H9 (cell line): ENCODE measurements around the gene HOXA9. TPM values are rescaled to one million over a fixed set of nuclear protein-coding genes. Genes with fewer than 3 reads are reported as not detected.

Source experiments
- DNase-seq: peaks from one replicate; pipeline ENCODE4 v3.0.0-alpha.2; 2017
- H2AFZ ChIP-seq: one replicate; pipeline ENCODE4 v1.6.1; 2013; ENCODE audit warnings: mild to moderate bottlenecking, low read length, control low read depth, moderate library complexity
- H2AK5ac ChIP-seq: 2 replicates; pipeline ENCODE4 v1.6.1; 2013; ENCODE audit warnings: low read length, control low read depth, mixed read lengths; ENCODE audit not compliant: insufficient read length
- H2BK120ac ChIP-seq: one replicate; pipeline ENCODE4 v1.6.1; 2013; ENCODE audit warnings: low read depth, mild to moderate bottlenecking, low read length, control low read depth, inconsistent platforms; ENCODE audit not compliant: poor library complexity, severe bottlenecking
- H2BK12ac ChIP-seq: 2 replicates; pipeline ENCODE4 v1.6.1; 2013; ENCODE audit warnings: low read length, control low read depth, mixed read lengths, low read depth; ENCODE audit not compliant: insufficient read length
- H2BK15ac ChIP-seq: 2 replicates; pipeline ENCODE4 v1.6.1; 2013; ENCODE audit warnings: low read depth, low read length, control low read depth
- H2BK20ac ChIP-seq: one replicate; pipeline ENCODE4 v1.6.1; 2013; ENCODE audit warnings: low read depth, mild to moderate bottlenecking, low read length, control low read depth, inconsistent platforms; ENCODE audit not compliant: poor library complexity, severe bottlenecking
- H2BK5ac ChIP-seq: 2 replicates; pipeline ENCODE4 v1.6.1; 2013; ENCODE audit warnings: low read length, control low read depth, mixed read lengths; ENCODE audit not compliant: insufficient read length
- H3K14ac ChIP-seq: 2 replicates; pipeline ENCODE4 v1.6.1; 2013; ENCODE audit warnings: low read length, control low read depth; ENCODE audit not compliant: insufficient read depth
- H3K18ac ChIP-seq: 2 replicates; pipeline ENCODE4 v1.6.1; 2013; ENCODE audit warnings: low read depth, mild to moderate bottlenecking, mixed read lengths, low read length, control low read depth; ENCODE audit not compliant: insufficient read length
- H3K23ac ChIP-seq: 2 replicates; pipeline ENCODE4 v1.6.1; 2013; ENCODE audit warnings: low read length, control low read depth, mixed read lengths, low read depth; ENCODE audit not compliant: insufficient read length
- H3K23me2 ChIP-seq: 2 replicates; pipeline ENCODE4 v1.6.1; 2013; ENCODE audit warnings: low read depth, mild to moderate bottlenecking, mixed read lengths, low read length, control low read depth; ENCODE audit not compliant: insufficient read length, poor library complexity, severe bottlenecking
- H3K27ac ChIP-seq: 2 replicates; pipeline ENCODE4 v1.5.1; 2013; ENCODE audit warnings: low read length, control low read depth, mixed read lengths, low read depth; ENCODE audit not compliant: insufficient read length
- H3K27me3 ChIP-seq: 2 replicates; pipeline ENCODE4 v1.6.1; 2013; ENCODE audit warnings: low read length, control low read depth, inconsistent platforms; ENCODE audit not compliant: insufficient read depth
- H3K4ac ChIP-seq: 2 replicates; pipeline ENCODE4 v1.6.1; 2013; ENCODE audit warnings: low read depth, mild to moderate bottlenecking, control low read depth, inconsistent platforms, low read length, moderate library complexity
- H3K4me1 ChIP-seq: 2 replicates; pipeline ENCODE4 v1.6.1; 2013; ENCODE audit warnings: low read length, control low read depth, inconsistent platforms; ENCODE audit not compliant: insufficient read depth
- H3K4me2 ChIP-seq: 2 replicates; pipeline ENCODE4 v1.6.1; 2013; ENCODE audit warnings: low read length, control low read depth, mixed read lengths; ENCODE audit not compliant: insufficient read length, insufficient read depth
- H3K56ac ChIP-seq: 2 replicates; pipeline ENCODE4 v1.6.1; 2013; ENCODE audit warnings: low read depth, mild to moderate bottlenecking, mixed read lengths, low read length, control low read depth; ENCODE audit not compliant: insufficient read length
- H3K79me1 ChIP-seq: 2 replicates; pipeline ENCODE4 v1.6.1; 2013; ENCODE audit warnings: low read depth, mild to moderate bottlenecking, moderate library complexity, low read length, control low read depth, inconsistent platforms; ENCODE audit not compliant: insufficient read depth, poor library complexity, severe bottlenecking
- H3K79me2 ChIP-seq: 2 replicates; pipeline ENCODE4 v1.6.1; 2013; ENCODE audit warnings: low read length, control low read depth, inconsistent platforms; ENCODE audit not compliant: insufficient read depth
- H3K9ac ChIP-seq: 2 replicates; pipeline ENCODE4 v1.6.1; 2013; ENCODE audit warnings: low read length, control low read depth, mixed read lengths; ENCODE audit not compliant: insufficient read length; ENCODE audit errors: extremely low read depth
- H3K9me3 ChIP-seq: one replicate; pipeline ENCODE4 v1.6.1; 2013; ENCODE audit warnings: low read depth, low read length, inconsistent platforms; ENCODE audit not compliant: control insufficient read depth
- H3T11ph ChIP-seq: one replicate; pipeline ENCODE4 v1.6.1; 2013; ENCODE audit warnings: mild to moderate bottlenecking, low read length, control low read depth, inconsistent platforms
- H4K20me1 ChIP-seq: one replicate; pipeline ENCODE4 v1.6.1; 2013; ENCODE audit not compliant: control insufficient read depth, insufficient read length, insufficient read depth
- H4K5ac ChIP-seq: 2 replicates; pipeline ENCODE4 v1.6.1; 2013; ENCODE audit warnings: low read depth, mild to moderate bottlenecking, mixed read lengths, low read length, control low read depth; ENCODE audit not compliant: insufficient read length
- H4K8ac ChIP-seq: replicated peaks from 2 replicates; pipeline ENCODE4 v1.6.1; 2013; ENCODE audit warnings: low read length, control low read depth, mixed read lengths, low read depth; ENCODE audit not compliant: insufficient read length
- H4K91ac ChIP-seq: 2 replicates; pipeline ENCODE4 v1.6.1; 2013; ENCODE audit warnings: low read depth, mild to moderate bottlenecking, moderate library complexity, mixed read lengths, low read length, control low read depth; ENCODE audit not compliant: insufficient read length
- H3K27ac Mint-ChIP-seq, 3 experiments: 2 replicates in 2 of 3; 3 replicates in 1 of 3; pipeline ENCODE4 v1.8.0; 2020 to 2021; ENCODE audit warnings: mixed read lengths in 3 of 3, mild to moderate bottlenecking in 1 of 3, moderate library complexity in 1 of 3
- H3K27me3 Mint-ChIP-seq: 2 replicates; pipeline ENCODE4 v1.8.0; 2021; ENCODE audit warnings: low read depth, mild to moderate bottlenecking, moderate library complexity, mixed read lengths
- H3K36me3 Mint-ChIP-seq, 3 experiments: 2 replicates in 2 of 3; 3 replicates in 1 of 3; pipeline ENCODE4 v1.8.0; 2020 to 2021; ENCODE audit warnings: low read depth in 3 of 3, mixed read lengths in 3 of 3; ENCODE audit not compliant: insufficient read depth in 1 of 3
- H3K4me1 Mint-ChIP-seq, 2 experiments: 2 replicates each; pipeline ENCODE4 v1.8.0; 2020; ENCODE audit warnings: mixed read lengths in 2 of 2
- H3K4me3 Mint-ChIP-seq, 2 experiments: 2 replicates in 1 of 2; 3 replicates in 1 of 2; pipeline ENCODE4 v1.8.0; 2020 to 2021; ENCODE audit warnings: mild to moderate bottlenecking in 2 of 2, mixed read lengths in 2 of 2, moderate library complexity in 1 of 2
- H3K9me3 Mint-ChIP-seq, 2 experiments: 2 replicates in 1 of 2; 3 replicates in 1 of 2; pipeline ENCODE4 v1.8.0; 2020; ENCODE audit warnings: mild to moderate bottlenecking in 2 of 2, mixed read lengths in 2 of 2, moderate library complexity in 1 of 2
- WGBS: extraction: QIAGEN DNeasy Blood & Tissue Kit; methylation state at CpG from one replicate; pipeline ENCODE4 v1.1.7; 2013; ENCODE audit warnings: missing lambda C conversion rate, low lambda C conversion rate, mixed read lengths; ENCODE audit not compliant: insufficient read length; ENCODE audit errors: extremely low coverage; 5-methylcytosine and 5-hydroxymethylcytosine counted together
- total RNA-seq: library from RNA; stranded (reverse); gene quantifications from 2 replicates; pipeline ENCODE4 v1.2.1, GENCODE V29; 2021
- TF ChIP-seq, protein P1 (sequence below): fragments of 200-600 bp; sonication (generic); conservative IDR thresholded peaks from 3 replicates; pipeline ENCODE4 v1.8.0; 2021; ENCODE audit warnings: antibody characterized with exemption, mild to moderate bottlenecking

HOXA9 gene
- total RNA-seq, 1 experiment from 2014 or later: not detected

DNA sequence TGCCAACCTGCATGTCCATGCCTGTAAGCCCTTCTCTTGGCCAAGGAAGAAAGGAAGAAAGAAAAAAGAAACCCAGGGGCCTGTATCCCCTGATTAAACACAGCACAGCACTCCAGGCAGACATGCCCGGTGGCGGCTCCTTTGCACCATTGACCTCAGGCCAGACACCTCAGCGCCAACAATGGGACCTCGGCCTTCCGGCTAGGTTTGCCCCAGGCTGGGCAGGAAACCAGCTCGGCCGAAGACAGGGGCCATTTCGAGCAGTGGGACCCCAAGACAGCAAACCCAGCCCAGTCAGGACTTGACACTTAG lies 5.9 kb upstream of the HOXA9 start:
- Histone ChIP-seq H3K79me2 (no peaks in the 10 kb centered on the region), H3K4me2 (no peak overlapping the region), H3K23me2 (no peaks in the 10 kb centered on the region), H2BK12ac (no peak overlapping the region), H3K18ac (no peak overlapping the region), H4K20me1 (no peaks in the 10 kb centered on the region), H3K23ac (no peak overlapping the region), H2BK15ac (no peak overlapping the region), H3K56ac (no peak overlapping the region), H3K79me1 (no peaks in the 10 kb centered on the region), H3T11ph (no peak overlapping the region), H2BK5ac (no peak overlapping the region), H3K27me3 (peaks cover 97% of the 10 kb centered on the region), H3K9me3 (no peaks in the 10 kb centered on the region), H4K5ac (no peak overlapping the region), H4K8ac (no peak overlapping the region), H3K27ac (no peak overlapping the region), H2AFZ (no peak overlapping the region), H2BK20ac (no peak overlapping the region), H3K14ac (no peak overlapping the region), H3K4ac (no peak overlapping the region), H3K9ac (no peak overlapping the region), H4K91ac (no peak overlapping the region), H3K4me1 (no peaks in the 10 kb centered on the region), H2BK120ac (no peak overlapping the region), H2AK5ac (no peak overlapping the region)
- H3K9me3 Mint-ChIP-seq: peaks cover 6 to 23% of the 10 kb centered on the region in 2 experiments
- peak; percentile 55 for DNase-seq
- H3K27ac Mint-ChIP-seq: no peak overlapping the region
- TF ChIP-seq, protein P1, sequence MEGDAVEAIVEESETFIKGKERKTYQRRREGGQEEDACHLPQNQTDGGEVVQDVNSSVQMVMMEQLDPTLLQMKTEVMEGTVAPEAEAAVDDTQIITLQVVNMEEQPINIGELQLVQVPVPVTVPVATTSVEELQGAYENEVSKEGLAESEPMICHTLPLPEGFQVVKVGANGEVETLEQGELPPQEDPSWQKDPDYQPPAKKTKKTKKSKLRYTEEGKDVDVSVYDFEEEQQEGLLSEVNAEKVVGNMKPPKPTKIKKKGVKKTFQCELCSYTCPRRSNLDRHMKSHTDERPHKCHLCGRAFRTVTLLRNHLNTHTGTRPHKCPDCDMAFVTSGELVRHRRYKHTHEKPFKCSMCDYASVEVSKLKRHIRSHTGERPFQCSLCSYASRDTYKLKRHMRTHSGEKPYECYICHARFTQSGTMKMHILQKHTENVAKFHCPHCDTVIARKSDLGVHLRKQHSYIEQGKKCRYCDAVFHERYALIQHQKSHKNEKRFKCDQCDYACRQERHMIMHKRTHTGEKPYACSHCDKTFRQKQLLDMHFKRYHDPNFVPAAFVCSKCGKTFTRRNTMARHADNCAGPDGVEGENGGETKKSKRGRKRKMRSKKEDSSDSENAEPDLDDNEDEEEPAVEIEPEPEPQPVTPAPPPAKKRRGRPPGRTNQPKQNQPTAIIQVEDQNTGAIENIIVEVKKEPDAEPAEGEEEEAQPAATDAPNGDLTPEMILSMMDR: no peak
- H3K36me3 Mint-ChIP-seq: no peaks in the 10 kb centered on the region; a peak in 1 of 7 replicates
- no CpG with 5 or more reads among the region's 8 CpGs for WGBS
- no peak overlapping the region for H3K4me3 Mint-ChIP-seq
- H3K4me1 Mint-ChIP-seq: peaks cover 0 to 6% of the 10 kb centered on the region in 2 experiments; a peak in 2 of 4 replicates
- H3K27me3 Mint-ChIP-seq: peaks cover 98% of the 10 kb centered on the region
